Cardiac muscle cell (in vitro differentiated cells and primary cell): ENCODE results near the gene LDLRAD2. TPM values are rescaled to one million over a fixed set of nuclear protein-coding genes. Genes with fewer than 3 reads are reported as not detected.

Experiments used
- DNase-seq, 2 donors: peaks; one replicate each; pipeline versions ENCODE4 v3.0.0 to v3.0.0-alpha.2; 2010 to 2017; ENCODE audit warnings: low read depth in 1 of 2, low spot score in 1 of 2
- H3K27ac ChIP-seq: fragments of 200-600 bp; sonication (generic); 2 replicates; pipeline ENCODE4 v1.5.1; 2016
- H3K27me3 ChIP-seq: fragments of 200-600 bp; sonication (generic); 2 replicates; pipeline ENCODE4 v1.6.0; 2016; ENCODE audit warnings: control low read depth
- H3K36me3 ChIP-seq: fragments of 200-600 bp; sonication (generic); 2 replicates; pipeline ENCODE4 v1.5.1; 2016; ENCODE audit warnings: control low read depth
- H3K4me1 ChIP-seq: fragments of 200-600 bp; sonication (generic); 2 replicates; pipeline ENCODE4 v1.8.1; 2017; ENCODE audit warnings: low read depth, mild to moderate bottlenecking, mixed run types
- H3K4me3 ChIP-seq: fragments of 200-600 bp; sonication (generic); 2 replicates; pipeline ENCODE4 v1.5.1; 2016; ENCODE audit warnings: mild to moderate bottlenecking
- H3K9me3 ChIP-seq: fragments of 200-600 bp; sonication (generic); 2 replicates; pipeline ENCODE4 v1.5.1; 2017; ENCODE audit warnings: low read depth, mild to moderate bottlenecking, control low read depth
- CTCF ChIP-seq: IDR thresholded peaks from 2 replicates; pipeline ENCODE4 v1.5.1; 2012; ENCODE audit warnings: low read depth, mild to moderate bottlenecking, low read length
- polyA plus RNA-seq: library from polyadenylated mRNA; unstranded; fragments of >200 nt; fragmentation: Nextera tagmentation; extraction: Ambion mirVana; gene quantifications from 2 replicates; pipeline ENCODE4 v1.2.1, GENCODE V29; 2016
- total RNA-seq: library from RNA; depleted of rRNA; stranded (reverse); fragments of >200 nt; gene quantifications from 2 replicates; pipeline ENCODE4 v1.2.3, GENCODE V29; 2016

Gene LDLRAD2
- total and polyA plus RNA-seq, 2 experiments from 2014 or later, result 0.77 to 3.4 TPM

DNA sequence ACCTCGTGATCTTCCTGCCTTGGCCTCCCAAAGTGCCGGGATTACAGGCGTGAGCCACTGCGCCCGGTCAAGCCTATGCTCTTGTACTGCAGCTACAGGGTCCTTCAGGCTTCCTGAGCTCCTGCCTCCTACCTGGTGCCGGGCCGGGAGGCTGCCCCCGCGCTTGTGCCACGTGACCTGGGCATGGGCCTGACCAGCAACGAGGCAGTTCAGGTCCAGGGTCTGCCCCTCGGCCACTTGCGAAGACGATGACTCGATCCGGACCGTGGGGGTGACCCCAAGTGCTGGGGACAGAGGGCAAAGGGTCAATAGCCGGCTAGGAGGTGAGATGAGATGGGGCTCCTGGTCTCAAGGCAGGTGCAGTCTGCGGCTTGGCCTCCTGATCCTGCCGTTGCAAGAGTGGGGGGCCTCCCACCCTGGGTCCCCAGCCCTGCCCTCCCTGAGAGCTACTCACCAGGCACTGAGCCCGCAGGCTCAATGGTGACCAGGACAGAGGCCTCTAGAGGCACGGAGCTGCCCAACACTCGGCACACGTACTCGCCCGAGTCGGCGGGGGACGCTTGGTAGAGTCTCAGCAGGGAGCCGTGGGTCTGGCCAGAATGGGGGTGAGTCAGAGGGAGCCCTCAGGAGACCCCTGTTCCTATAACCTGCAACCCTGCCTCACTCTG, 38.0 kb downstream of the LDLRAD2 start:
- Histone ChIP-seq H3K27me3 (no peaks in the 10 kb centered on the region), H3K36me3 (peaks cover 55% of the 10 kb centered on the region), H3K27ac (no peak overlapping the region), H3K9me3 (no peaks in the 10 kb centered on the region), H3K4me3 (no peak overlapping the region), H3K4me1 (no peaks in the 10 kb centered on the region)
- no peak for TF ChIP-seq CTCF
- no peak for DNase-seq

DNA sequence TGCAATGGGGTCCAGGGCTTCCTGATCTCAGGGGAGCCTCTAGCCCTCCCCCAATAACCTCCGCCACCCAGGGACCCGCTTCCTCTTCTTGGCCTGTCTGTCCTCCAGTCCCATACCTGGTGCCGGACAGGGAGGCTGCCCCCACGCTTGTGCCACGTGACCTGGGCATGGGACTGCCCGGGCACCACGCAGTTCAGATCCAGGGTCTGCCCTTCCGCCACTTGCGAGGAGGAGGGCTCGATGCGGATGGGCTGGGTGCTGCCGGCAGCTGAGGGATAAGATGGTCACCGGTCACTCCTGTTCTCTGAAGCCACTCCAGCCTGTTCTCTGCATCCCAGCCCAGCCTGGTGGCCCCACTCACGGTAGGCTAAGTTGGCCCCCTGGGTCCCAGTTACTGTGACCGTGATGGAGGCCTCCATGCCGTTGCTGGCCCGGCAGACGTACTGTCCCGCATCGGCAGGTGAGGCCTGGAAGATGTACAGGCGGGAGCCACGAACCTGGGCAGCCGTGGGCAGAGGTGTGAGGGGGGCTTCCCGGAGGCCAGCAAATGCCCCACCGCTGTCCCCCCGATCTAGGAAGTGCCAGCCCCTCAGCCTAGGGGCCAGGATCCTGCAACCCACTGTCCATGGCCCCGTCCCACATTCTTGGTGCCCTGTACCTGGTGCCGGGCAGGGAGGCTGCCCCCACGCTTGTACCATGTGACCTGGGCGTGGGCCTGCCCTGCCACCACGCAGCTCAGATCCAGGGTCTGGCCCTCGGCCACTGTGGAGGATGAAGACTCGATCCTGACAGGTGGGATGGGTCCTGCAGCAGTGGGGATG, 39.6 kb downstream of the LDLRAD2 start:
- no peak for TF ChIP-seq CTCF
- peaks cover 52% of the 10 kb centered on the region for H3K36me3 ChIP-seq
- DNase-seq, result no peak
- H3K4me1 ChIP-seq, result no peaks in the 10 kb centered on the region
- no peak overlapping the region for H3K27ac ChIP-seq
- no peaks in the 10 kb centered on the region for H3K9me3 ChIP-seq
- H3K27me3 ChIP-seq, result no peaks in the 10 kb centered on the region
- no peak overlapping the region for H3K4me3 ChIP-seq

GRCh38 chr1:21852282-21853130, 40.4 kb downstream of the LDLRAD2 start:
- Histone ChIP-seq H3K4me3 (no peak overlapping the region), H3K4me1 (peaks cover 1% of the 10 kb centered on the region), H3K9me3 (no peaks in the 10 kb centered on the region), H3K36me3 (peaks cover 55% of the 10 kb centered on the region), H3K27me3 (no peaks in the 10 kb centered on the region), H3K27ac (no peak overlapping the region)
- TF ChIP-seq CTCF, result no peak
- DNase-seq, result no peak

DNA sequence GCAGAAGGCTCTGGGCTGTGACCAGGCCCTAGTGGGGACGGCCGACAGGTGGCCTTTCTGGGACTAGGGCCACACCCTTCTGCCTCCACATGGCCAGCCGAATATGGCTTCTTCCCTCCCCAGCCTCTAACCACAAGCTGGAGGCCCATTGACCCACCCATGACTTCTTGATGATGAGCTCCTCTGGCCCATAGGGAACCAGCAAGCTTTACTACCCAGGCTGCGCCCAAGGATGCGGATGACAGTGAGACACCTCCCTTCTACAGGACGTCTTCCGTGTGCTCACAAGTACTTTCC, 41.0 kb downstream of the LDLRAD2 start:
- H3K4me3 ChIP-seq, result no peak overlapping the region
- no peak for DNase-seq
- H3K36me3 ChIP-seq, result peaks cover 55% of the 10 kb centered on the region
- peaks cover 6% of the 10 kb centered on the region for H3K4me1 ChIP-seq
- no peaks in the 10 kb centered on the region for H3K27me3 ChIP-seq
- H3K27ac ChIP-seq, result no peak overlapping the region
- H3K9me3 ChIP-seq, result no peaks in the 10 kb centered on the region
- no peak for TF ChIP-seq CTCF

DNA sequence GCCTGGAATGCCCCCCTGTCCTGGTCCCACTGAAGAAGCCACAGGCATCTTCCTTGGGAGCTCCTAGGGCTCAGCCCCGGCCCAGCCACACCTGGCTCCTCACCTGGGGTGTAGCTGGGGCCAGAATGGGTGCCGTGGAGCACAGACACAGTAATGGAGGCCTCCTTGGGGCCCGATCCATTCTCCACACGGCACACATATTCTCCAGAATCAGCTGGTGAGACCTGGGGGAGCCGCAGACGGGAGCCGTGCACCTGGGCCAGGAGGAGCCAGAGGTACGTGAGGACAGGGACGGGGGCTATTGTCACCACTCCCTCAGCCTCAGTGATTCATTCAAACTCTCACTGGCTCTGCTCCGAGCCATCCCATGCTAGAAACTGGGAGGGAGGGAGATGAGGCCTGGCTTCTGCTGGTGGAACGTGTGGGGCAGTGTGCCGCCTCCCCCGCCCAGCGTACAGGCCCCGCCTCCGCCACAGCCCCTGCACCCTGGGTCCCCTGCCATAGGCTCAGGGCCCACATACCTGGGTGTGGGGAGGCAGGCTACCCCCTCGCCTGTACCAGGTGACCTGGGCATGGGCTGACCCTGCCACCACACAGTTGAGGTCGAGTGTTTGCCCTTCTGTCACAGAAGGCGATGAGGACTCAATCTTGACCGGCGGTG, 42.2 kb downstream of the LDLRAD2 start:
- no peaks in the 10 kb centered on the region for H3K9me3 ChIP-seq
- no peaks in the 10 kb centered on the region for H3K27me3 ChIP-seq
- H3K27ac ChIP-seq, result no peak overlapping the region
- peaks cover 11% of the 10 kb centered on the region for H3K4me1 ChIP-seq
- DNase-seq, result no peak
- H3K36me3 ChIP-seq, result peaks cover 47% of the 10 kb centered on the region
- H3K4me3 ChIP-seq, result no peak overlapping the region
- TF ChIP-seq CTCF, result no peak
